HCT116 (cell line): ENCODE results near the gene PRKN.

Source experiments
- EGR1 ChIP-seq: IDR thresholded peaks from 2 replicates; pipeline ENCODE4 v1.6.1; 2012; ENCODE audit warnings: low read depth
- EZH2 ChIP-seq: fragments of 200-600 bp; sonication (generic); IDR thresholded peaks from 2 replicates; pipeline ENCODE4 v1.6.1; 2017; ENCODE audit warnings: antibody characterized with exemption, mixed run types
- EZH2phosphoT487 ChIP-seq: fragments of 200-600 bp; IDR thresholded peaks from 2 replicates; pipeline ENCODE4 v1.6.1; 2018; ENCODE audit warnings: antibody characterized with exemption, borderline replicate concordance
- FOSL1 ChIP-seq: IDR thresholded peaks from 2 replicates; pipeline ENCODE4 v1.6.1; 2012; ENCODE audit warnings: low read depth
- RAD21 ChIP-seq: IDR thresholded peaks from 2 replicates; pipeline ENCODE4 v1.6.1; 2012; ENCODE audit warnings: low read depth, mild to moderate bottlenecking
- SIN3A ChIP-seq: IDR thresholded peaks from 2 replicates; pipeline ENCODE4 v1.6.1; 2012; ENCODE audit warnings: low read depth
- ZNF274 ChIP-seq: fragments of 200-500 bp; sonication (Bioruptor generic); IDR thresholded peaks from 2 replicates; pipeline ENCODE4 v1.6.1; 2014; ENCODE audit warnings: mild to moderate bottlenecking, low read depth, low read length, inconsistent platforms
- TF ChIP-seq, protein P1 (sequence below): IDR thresholded peaks from 2 replicates; pipeline ENCODE4 v1.6.1; 2011; ENCODE audit warnings: mild to moderate bottlenecking, low read length, moderate library complexity; ENCODE audit not compliant: insufficient replicate concordance; ENCODE audit errors: extremely low read depth
- TF ChIP-seq, protein P2 (sequence below), 3 experiments: fragments of 200-600 bp in 1 of 3; sonication (generic) in 1 of 3; IDR thresholded peaks in 2 of 3; conservative IDR thresholded peaks in 1 of 3; 2 replicates each; pipeline ENCODE4 v1.5.1; 2012 to 2017; ENCODE audit warnings: low read depth in 2 of 3, low read length in 2 of 3, antibody characterized with exemption in 1 of 3, borderline replicate concordance in 1 of 3, control low read depth in 1 of 3, mild to moderate bottlenecking in 1 of 3, mixed read lengths in 1 of 3, mixed run types in 1 of 3, moderate library complexity in 1 of 3; ENCODE audit not compliant: insufficient read depth in 1 of 3

DNA sequence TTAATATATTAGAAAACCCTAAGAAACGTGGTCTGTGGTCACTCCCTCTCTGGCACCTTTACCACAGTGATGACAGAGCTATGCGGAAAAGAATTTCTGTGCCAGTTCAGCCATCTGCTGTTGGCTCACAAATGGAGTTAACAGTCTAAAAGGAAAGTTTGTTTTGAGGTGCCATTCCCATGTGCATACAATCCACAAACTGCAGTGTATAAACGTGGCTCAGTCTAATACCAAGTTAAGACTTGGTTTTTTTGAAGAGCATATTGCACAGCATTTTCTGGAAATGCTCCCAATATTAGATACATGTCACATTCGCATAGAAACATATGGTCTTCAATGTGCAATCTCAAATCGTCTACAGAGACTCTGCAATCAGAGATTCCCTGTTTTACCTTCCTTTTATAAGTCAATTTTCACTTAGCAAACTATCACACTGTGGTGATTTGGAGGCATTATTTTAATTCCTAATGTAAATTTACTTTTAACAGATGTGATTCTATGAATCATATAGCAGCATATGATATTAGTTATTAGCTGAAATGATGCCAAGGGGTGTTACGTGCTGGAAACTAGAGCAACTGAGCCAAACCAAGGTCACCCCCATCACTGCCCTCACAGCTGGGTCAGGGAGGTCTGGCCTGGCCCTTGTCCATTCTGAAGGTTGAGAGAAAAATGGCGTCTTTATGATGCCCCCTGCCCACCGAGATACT lies 383.5 kb downstream of the PRKN start:
- TF ChIP-seq, protein P1, sequence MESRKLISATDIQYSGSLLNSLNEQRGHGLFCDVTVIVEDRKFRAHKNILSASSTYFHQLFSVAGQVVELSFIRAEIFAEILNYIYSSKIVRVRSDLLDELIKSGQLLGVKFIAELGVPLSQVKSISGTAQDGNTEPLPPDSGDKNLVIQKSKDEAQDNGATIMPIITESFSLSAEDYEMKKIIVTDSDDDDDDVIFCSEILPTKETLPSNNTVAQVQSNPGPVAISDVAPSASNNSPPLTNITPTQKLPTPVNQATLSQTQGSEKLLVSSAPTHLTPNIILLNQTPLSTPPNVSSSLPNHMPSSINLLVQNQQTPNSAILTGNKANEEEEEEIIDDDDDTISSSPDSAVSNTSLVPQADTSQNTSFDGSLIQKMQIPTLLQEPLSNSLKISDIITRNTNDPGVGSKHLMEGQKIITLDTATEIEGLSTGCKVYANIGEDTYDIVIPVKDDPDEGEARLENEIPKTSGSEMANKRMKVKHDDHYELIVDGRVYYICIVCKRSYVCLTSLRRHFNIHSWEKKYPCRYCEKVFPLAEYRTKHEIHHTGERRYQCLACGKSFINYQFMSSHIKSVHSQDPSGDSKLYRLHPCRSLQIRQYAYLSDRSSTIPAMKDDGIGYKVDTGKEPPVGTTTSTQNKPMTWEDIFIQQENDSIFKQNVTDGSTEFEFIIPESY: no peak
- TF ChIP-seq EZH2 (no peak), EZH2phosphoT487 (no peak), SIN3A (no peak), ZNF274 (no peak), FOSL1 (no peak), EGR1 (no peak), RAD21 (no peak)
- TF ChIP-seq, protein P2, sequence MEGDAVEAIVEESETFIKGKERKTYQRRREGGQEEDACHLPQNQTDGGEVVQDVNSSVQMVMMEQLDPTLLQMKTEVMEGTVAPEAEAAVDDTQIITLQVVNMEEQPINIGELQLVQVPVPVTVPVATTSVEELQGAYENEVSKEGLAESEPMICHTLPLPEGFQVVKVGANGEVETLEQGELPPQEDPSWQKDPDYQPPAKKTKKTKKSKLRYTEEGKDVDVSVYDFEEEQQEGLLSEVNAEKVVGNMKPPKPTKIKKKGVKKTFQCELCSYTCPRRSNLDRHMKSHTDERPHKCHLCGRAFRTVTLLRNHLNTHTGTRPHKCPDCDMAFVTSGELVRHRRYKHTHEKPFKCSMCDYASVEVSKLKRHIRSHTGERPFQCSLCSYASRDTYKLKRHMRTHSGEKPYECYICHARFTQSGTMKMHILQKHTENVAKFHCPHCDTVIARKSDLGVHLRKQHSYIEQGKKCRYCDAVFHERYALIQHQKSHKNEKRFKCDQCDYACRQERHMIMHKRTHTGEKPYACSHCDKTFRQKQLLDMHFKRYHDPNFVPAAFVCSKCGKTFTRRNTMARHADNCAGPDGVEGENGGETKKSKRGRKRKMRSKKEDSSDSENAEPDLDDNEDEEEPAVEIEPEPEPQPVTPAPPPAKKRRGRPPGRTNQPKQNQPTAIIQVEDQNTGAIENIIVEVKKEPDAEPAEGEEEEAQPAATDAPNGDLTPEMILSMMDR (IDR thresholded peaks at IDR 0.05 in 2 of 3, conservative IDR thresholded peaks at IDR 0.05 in 1 of 3; ENCODE audit: borderline replicate concordance in 1 of 3, insufficient read depth in 1 of 3, low read depth in 2 of 3, low read length in 2 of 3): no peak
